CD4-positive, alpha-beta T cell treated with Interleukin-15 for 4 hours (primary cell): ENCODE results near the gene ABL1.

ENCODE experiments used
- DNase-seq: peaks from one replicate; pipeline ENCODE4 v3.0.0-alpha.2; 2020; ENCODE audit warnings: low spot score

Gene ABL1

DNA sequence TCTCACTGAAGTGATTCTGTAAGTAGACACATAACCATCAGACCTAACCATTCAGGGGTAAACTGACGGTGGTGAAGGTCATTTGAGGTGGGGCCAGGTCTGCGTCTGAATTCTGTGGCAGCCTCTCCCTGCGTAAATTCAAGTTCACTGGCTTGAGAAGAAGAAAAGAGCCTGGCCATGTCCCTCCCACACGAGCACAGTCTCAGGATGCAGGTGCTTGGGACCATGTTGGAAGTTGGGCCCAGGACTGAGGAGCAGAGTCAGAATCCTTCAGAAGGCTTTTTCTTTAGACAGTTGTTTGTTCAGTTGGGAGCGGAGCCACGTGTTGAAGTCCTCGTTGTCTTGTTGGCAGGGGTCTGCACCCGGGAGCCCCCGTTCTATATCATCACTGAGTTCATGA lies 37.5 kb downstream of the ABL1 start:
- DNase-seq: no peak

DNA sequence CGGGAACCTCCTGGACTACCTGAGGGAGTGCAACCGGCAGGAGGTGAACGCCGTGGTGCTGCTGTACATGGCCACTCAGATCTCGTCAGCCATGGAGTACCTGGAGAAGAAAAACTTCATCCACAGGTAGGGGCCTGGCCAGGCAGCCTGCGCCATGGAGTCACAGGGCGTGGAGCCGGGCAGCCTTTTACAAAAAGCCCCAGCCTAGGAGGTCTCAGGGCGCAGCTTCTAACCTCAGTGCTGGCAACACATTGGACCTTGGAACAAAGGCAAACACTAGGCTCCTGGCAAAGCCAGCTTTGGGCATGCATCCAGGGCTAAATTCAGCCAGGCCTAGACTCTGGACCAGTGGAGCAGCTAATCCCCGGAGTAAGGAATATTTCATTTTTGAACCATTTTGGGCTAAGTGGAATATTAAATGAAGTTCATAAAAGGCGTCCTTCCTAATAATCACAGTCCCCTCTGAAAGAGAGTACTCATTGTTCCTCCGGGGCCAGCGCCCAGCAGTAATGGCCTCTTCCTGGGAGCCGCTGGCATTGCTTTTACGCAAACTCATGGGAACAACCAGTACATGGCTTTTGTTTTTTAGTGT lies 38.0 kb downstream of the ABL1 start:
- no peak for DNase-seq

- no peak for DNase-seq
These were observed 38.9 kb downstream of the ABL1 start for GRCh38 chr9:130873966-130874365.

DNA sequence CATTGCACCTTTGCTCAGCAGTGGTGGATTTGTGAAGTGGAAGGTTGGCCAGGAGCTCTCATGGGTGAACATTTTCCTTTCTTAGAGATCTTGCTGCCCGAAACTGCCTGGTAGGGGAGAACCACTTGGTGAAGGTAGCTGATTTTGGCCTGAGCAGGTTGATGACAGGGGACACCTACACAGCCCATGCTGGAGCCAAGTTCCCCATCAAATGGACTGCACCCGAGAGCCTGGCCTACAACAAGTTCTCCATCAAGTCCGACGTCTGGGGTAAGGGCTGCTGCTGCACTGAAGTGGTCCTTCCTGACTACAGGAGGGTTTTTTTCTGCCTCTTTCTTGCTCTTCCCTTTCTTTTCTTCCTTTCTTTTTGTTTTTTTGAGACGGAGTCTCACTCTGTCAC lies 39.7 kb downstream of the ABL1 start:
- no peak for DNase-seq

- DNase-seq: no peak
These were observed 42.2 kb downstream of the ABL1 start for GRCh38 chr9:130877300-130877699.

GRCh38 chr9:130878295-130878694 lies 43.2 kb downstream of the ABL1 start:
- no peak for DNase-seq

GRCh38 chr9:130879863-130880411 lies 44.9 kb downstream of the ABL1 start:
- no peak for DNase-seq

- no peak for DNase-seq
These were observed 45.7 kb downstream of the ABL1 start for GRCh38 chr9:130880599-130881220.

GRCh38 chr9:130881516-130881915 lies 46.5 kb downstream of the ABL1 start:
- no peak for DNase-seq

GRCh38 chr9:130882696-130883225 lies 47.7 kb downstream of the ABL1 start:
- DNase-seq: no peak

DNA sequence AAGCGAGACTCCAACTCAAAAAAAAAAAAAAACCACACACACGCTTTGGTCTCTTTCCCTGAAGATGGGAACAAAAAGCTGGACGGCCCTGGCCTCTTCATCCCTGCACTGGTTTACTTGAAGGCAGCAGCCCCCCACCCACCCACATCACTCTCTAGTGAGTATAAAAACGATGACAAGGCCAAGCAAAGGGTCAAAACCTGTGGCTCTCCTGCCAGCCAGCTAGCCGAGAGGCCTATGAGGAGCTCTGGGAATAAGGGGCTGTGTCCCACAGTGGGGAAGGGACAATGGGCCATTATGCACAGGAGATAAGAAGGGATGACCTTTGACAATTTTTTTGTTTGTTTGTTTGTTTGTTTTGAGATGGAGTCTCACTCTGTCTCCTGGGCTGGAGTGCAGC lies 48.4 kb downstream of the ABL1 start:
- no peak for DNase-seq

GRCh38 chr9:130884111-130884531 lies 49.1 kb downstream of the ABL1 start:
- no peak for DNase-seq

- DNase-seq: no peak
These were observed 49.8 kb downstream of the ABL1 start for GRCh38 chr9:130884542-130885483.

GRCh38 chr9:130885484-130886375 lies 50.7 kb downstream of the ABL1 start:
- DNase-seq: no peak

- DNase-seq: no peak
These were observed 51.9 kb downstream of the ABL1 start for GRCh38 chr9:130886981-130887380.

DNA sequence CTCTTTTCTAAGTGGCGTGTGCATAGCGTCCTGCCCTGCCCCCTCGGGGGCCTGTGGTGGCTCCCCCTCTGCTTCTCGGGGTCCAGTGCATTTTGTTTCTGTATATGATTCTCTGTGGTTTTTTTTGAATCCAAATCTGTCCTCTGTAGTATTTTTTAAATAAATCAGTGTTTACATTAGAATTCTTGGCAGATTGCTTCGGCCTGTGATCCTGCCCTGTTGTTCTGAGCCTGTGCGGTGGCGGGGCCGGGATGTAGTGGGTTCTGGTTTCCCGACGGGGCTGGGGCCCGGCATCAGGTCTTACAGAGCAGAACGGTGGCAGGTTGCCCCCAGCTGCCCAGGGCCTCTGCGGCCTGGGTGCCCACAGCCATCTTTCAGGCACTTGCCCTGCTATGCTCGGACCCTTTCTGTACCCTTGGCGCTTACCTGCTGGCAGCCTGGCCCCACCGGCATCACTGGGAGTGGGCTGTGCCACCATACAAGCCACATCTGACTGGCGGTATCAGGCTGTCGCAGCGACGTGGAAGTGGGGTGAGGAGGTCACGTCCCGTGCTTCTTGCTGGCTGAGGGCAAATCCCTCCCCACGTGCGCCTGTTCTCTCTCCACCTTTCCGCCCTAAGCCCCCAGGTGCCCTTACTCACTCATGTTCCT lies 52.6 kb downstream of the ABL1 start:
- no peak for DNase-seq

GRCh38 chr9:130888146-130888885 lies 53.3 kb downstream of the ABL1 start:
- no peak for DNase-seq

DNA sequence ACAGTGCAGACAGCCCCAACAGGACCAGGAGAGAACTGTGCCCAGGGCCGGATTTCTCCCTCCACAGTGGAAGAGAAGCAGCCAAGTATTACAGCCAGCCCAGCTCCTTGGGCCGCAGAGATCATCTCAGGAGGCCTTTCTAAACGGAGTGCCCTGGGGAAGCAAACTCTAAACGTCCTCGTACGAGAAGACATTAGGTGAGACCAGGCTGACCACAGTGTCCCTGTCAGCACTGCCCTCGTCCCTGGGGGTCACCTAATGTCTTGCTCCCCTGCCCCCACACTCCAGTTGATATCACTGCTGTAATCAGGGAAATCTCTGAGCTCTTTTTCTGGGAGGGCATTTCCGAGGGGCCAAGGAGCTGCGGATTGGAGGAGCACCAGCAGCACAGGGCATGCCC lies 55.1 kb downstream of the ABL1 start:
- no peak for DNase-seq

- DNase-seq: no peak
These were observed 56.0 kb downstream of the ABL1 start for GRCh38 chr9:130890870-130891687.
